ENCODE data around the gene FADS6.

Gene FADS6

DNA sequence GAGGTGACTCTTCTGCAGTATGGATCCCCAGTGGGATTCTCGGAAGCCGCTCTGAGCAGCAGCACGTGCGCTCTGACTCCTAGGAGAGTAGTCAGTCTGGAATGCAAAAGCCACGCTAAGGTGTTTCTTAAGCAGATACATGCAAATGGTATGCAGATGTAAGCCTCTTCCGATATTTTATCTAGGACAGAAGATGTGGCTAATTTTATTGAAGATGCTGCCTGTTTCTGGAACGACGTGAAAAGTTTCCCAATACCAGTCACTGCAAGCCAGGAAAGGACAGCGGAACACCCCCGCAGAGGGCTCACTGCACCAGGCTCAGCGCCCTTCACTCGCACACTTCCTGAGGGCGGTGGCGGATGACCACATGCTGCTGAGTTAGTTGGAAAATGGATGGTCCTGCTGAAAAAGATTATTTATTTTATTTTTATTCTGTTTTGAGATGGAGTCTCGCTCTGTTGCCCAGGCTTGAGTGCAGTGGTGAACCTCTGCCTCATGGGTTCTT lies 10.1 kb downstream of the FADS6 start:
- TF ChIP-seq, protein P1, sequence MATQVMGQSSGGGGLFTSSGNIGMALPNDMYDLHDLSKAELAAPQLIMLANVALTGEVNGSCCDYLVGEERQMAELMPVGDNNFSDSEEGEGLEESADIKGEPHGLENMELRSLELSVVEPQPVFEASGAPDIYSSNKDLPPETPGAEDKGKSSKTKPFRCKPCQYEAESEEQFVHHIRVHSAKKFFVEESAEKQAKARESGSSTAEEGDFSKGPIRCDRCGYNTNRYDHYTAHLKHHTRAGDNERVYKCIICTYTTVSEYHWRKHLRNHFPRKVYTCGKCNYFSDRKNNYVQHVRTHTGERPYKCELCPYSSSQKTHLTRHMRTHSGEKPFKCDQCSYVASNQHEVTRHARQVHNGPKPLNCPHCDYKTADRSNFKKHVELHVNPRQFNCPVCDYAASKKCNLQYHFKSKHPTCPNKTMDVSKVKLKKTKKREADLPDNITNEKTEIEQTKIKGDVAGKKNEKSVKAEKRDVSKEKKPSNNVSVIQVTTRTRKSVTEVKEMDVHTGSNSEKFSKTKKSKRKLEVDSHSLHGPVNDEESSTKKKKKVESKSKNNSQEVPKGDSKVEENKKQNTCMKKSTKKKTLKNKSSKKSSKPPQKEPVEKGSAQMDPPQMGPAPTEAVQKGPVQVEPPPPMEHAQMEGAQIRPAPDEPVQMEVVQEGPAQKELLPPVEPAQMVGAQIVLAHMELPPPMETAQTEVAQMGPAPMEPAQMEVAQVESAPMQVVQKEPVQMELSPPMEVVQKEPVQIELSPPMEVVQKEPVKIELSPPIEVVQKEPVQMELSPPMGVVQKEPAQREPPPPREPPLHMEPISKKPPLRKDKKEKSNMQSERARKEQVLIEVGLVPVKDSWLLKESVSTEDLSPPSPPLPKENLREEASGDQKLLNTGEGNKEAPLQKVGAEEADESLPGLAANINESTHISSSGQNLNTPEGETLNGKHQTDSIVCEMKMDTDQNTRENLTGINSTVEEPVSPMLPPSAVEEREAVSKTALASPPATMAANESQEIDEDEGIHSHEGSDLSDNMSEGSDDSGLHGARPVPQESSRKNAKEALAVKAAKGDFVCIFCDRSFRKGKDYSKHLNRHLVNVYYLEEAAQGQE (IDR thresholded peaks at IDR 0.05; ENCODE audit: insufficient read depth in 1 of 2, low read depth in 2 of 2, low read length in 2 of 2), result no peak
- no peak for TF ChIP-seq FOXP2 (optimal IDR thresholded peaks at IDR 0.05; ENCODE audit: borderline replicate concordance, extremely low read depth, extremely low read length, insufficient read depth)
- TF ChIP-seq TAF1 (IDR thresholded peaks at IDR 0.05; ENCODE audit: borderline replicate concordance, insufficient read depth, low read length), result no peak
- TF ChIP-seq POLR2AphosphoS5 (IDR thresholded peaks at IDR 0.05; ENCODE audit: low read depth, low read length), result no peak

DNA sequence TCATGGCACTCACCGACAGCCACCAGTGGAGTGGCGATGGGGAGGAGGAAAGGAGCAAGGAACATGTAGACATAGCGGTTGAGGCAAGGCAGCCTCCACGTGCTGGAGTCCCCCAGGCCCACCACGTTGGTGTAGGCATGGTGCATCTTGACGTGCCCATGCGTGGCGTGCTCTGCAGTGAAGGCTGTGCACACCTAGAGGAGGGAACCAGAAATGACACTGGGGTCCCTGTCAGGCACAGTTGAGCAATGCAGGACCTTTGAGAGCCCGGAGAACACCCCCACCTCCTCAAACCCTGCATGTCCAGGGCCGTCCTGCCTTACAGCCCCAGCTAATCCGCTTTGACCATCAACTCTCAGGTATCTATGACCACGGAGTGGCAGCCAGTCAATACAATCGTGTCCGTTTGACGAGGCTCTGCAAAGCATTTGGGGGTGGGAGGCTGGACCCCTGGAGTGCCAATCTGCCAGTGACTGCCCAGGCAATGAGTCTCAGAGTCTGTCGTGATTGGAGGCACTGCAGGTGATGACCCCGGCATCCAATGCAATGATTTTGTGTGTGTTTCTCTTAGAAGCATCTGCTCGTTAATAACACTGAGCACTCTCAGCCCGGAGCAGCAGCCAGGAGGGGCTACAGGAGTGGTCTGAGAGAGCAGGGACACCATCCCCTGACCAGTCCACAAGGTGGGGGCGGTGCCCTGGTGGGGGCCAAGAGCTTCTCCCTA lies 10.8 kb downstream of the FADS6 start:
- TF ChIP-seq TAF1 (IDR thresholded peaks at IDR 0.05; ENCODE audit: borderline replicate concordance, insufficient read depth, low read length) (no peak), POLR2AphosphoS5 (IDR thresholded peaks at IDR 0.05; ENCODE audit: low read depth, low read length) (no peak), FOXP2 (optimal IDR thresholded peaks at IDR 0.05; ENCODE audit: borderline replicate concordance, extremely low read depth, extremely low read length, insufficient read depth) (no peak), SIN3A (IDR thresholded peaks at IDR 0.05; ENCODE audit: borderline replicate concordance, insufficient read depth, low read length) (no peak)
- TF ChIP-seq, protein P1 (IDR thresholded peaks at IDR 0.05; ENCODE audit: insufficient read depth in 1 of 2, low read depth in 2 of 2, low read length in 2 of 2), result no peak

DNA sequence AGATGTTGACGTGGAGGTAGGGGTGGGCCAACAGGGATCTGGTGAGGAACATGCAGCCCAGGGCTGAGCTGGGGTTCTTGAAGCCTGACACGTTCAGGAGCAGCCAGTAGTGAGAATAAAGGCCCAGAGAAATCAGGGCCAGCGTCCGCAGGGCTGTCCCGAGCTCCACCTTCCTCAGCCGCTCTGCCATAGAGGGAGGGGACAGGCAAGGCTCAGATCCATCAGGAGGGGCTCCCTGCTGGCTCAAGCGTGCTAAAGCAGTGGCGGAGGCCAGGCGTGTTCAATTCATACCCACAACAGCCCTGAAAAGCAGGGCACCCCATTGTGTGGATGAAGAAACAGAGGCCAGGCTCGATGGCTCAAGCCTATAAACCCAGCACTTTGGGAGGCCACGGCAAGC lies 12.4 kb downstream of the FADS6 start:
- TF ChIP-seq FOXP2 (optimal IDR thresholded peaks at IDR 0.05; ENCODE audit: borderline replicate concordance, extremely low read depth, extremely low read length, insufficient read depth) (no peak), TAF1 (IDR thresholded peaks at IDR 0.05; ENCODE audit: borderline replicate concordance, insufficient read depth, low read length) (no peak), POLR2AphosphoS5 (IDR thresholded peaks at IDR 0.05; ENCODE audit: low read depth, low read length) (no peak), SIN3A (IDR thresholded peaks at IDR 0.05; ENCODE audit: borderline replicate concordance, insufficient read depth, low read length) (no peak)
- TF ChIP-seq, protein P1 (IDR thresholded peaks at IDR 0.05; ENCODE audit: insufficient read depth in 1 of 2, low read depth in 2 of 2, low read length in 2 of 2), result no peak

DNA sequence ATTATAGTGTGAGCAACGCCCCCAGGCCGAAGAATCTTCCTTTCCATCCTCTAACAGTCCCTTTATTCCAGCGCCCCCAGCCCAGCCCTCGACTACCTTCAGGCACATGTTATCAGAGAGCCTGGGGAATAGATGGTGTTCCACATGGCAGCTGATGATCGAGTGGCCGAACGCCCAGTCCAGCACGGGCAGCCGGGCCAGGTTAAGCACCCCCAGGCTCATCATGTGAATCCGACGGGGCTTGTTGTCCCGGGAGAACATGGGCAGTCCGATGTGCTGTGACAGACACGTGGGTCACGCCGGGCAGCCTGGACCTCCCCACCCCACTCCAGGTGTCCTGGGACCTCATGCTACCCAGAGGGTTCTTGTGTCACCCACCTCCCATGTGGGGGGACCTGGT lies 14.1 kb downstream of the FADS6 start:
- no peak for TF ChIP-seq SIN3A (IDR thresholded peaks at IDR 0.05; ENCODE audit: borderline replicate concordance, insufficient read depth, low read length)
- no peak for TF ChIP-seq TAF1 (IDR thresholded peaks at IDR 0.05; ENCODE audit: borderline replicate concordance, insufficient read depth, low read length)
- no peak for TF ChIP-seq POLR2AphosphoS5 (IDR thresholded peaks at IDR 0.05; ENCODE audit: low read depth, low read length)
- TF ChIP-seq, protein P1 (IDR thresholded peaks at IDR 0.05; ENCODE audit: insufficient read depth in 1 of 2, low read depth in 2 of 2, low read length in 2 of 2), result no peak
- no peak for TF ChIP-seq FOXP2 (optimal IDR thresholded peaks at IDR 0.05; ENCODE audit: borderline replicate concordance, extremely low read depth, extremely low read length, insufficient read depth)
